HL-60/S4 (cell line): Measurements from ENCODE around the gene PLCB4.

Experiments used
- in situ Hi-C: fragments of 300-500 bp; cut with MboI; formaldehyde crosslinking; loops from 2 replicates; pipeline ENCODE4 v1.14.3; 2022; ENCODE audit warnings: low sequenced_read_pairs

The PLCB4 gene

GRCh38 chr20:9166153-9166780 lies 97.4 kb downstream of the PLCB4 start:
- in situ Hi-C loops: no loop called here

GRCh38 chr20:9169409-9169808 lies 100.5 kb downstream of the PLCB4 start:
- in situ Hi-C loops: no loop called here

- in situ Hi-C loops: no loop called here
Observed at GRCh38 chr20:9172851-9173250, 104.0 kb downstream of the PLCB4 start.

DNA sequence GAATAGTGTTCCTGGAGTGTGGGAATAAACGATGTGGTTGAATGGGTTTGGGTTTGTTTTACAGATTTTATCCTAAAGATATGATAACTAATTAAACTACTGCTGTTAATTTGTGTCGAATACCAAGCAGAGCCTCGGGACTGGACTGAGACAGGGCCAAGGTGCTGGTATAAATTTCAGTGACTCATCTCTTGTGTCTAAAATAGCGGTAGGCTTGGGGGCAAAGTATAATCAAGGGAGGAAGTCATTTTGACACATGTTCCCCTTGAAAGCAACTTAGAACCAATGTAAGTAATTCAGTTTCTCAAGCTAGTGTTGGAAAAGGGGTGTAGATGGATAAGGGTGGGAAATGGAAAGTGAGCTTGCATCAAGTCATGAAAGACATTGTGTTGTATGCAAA lies 108.4 kb downstream of the PLCB4 start:
- in situ Hi-C loops: no loop called here

DNA sequence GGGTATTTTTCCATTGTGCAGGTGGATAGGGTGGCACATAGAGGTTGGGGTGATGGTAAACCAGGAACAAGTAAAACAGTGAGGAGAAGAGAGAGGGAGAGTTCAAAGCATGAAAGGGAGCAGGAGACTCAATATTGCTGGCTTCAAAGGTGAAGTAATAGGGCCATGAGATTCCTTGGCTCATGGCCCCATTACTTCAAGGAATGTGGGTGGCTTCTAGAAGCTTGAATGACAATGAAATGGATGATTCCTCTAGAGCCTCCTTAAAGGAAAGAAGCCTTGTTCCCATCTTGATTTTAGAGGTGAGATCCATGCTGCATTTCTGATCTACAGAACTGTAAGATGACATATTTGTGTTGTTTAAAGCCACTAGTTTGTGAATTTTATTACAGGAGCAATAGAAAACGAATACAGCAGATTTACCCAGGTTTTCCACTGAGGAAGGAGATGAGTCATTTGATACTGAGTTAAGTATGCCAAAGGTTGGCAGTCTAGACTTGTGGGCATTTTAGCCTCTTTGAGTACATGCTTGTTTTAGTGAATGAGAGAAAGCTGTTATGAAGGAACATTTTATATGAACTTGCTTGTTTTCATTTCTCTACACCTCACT lies 110.4 kb downstream of the PLCB4 start:
- in situ Hi-C loops: no loop called here

DNA sequence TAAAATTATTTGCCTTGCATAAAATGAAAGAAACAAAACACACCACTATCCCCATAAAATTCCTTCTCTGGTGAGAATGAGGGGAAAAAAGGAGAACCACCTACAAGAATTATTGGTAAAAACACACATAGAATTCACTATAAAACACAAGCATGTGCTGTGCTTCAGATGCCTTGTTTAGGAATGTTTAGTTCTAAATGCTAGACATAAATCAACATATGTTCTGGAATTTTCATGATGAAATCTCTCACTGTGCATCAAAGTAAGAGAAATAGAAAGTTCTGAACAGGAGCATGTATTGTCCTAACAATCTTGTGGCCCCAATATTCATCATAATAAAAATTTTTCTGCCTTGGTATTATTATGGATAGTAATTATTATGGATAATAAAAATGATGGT lies 111.0 kb downstream of the PLCB4 start:
- in situ Hi-C loops: no loop called here

- in situ Hi-C loops: no loop called here
Observed at GRCh38 chr20:9180481-9181257, 111.8 kb downstream of the PLCB4 start.

- in situ Hi-C loops: no loop called here
Observed at GRCh38 chr20:9185511-9185910, 116.6 kb downstream of the PLCB4 start.

- in situ Hi-C loops: no loop called here
Observed at GRCh38 chr20:9186396-9186795, 117.5 kb downstream of the PLCB4 start.

DNA sequence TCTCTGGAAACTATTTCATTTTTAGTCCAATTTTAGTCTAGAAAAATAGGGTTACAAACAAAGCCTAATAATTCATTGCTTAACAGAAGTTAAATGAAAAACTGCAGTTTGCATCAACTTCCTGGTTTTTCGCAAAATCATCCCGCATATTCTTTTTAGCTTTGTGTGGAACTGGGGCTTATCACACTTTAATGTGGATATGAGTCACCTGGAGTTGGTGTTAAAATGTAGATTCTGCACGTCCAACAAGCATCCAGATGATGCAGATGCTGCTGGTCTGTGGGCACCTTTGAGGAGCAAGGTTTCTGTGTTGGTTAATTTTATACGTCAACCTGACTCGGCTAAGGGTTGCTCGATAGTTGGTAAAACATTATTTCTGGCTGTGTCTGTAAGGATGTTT lies 126.1 kb downstream of the PLCB4 start:
- in situ Hi-C loops: no loop called here

DNA sequence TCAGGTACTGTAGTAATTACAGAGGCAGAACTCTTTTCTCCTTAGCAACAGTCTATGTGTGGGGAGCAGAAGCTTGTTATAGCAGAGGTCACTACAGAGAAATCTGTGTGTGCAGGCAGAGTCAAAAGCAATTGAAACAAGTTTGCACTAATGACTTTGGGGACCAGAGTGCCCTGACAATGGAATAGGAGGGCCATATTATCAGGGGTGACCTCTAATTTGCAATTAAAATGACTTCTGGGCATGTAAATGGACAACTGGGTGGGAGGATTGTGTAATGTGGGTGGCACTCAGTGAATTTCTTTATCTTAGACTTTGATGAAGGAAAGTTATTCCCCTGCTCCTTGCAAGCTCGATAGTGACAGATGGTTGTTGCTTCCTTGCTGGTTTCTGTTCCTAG lies 127.2 kb downstream of the PLCB4 start:
- in situ Hi-C loops: no loop called here

DNA sequence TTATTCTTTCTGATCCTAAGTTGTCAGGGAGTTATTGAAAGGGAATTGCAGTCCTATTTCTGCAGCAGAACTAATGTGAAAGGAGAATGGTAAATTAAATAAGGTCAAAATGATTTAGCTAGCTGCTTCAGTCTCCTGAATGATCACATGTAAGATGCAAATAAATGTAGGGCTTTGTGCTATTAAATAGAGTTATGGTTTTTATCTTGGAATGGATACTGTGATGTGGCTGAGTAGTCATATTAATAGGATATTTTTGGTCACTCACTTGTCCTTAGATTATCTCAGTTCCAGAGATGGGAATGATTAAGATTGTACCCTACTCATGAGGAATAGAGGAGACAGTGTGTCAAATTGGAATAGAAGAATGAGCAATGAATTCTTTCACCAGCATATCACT lies 129.6 kb downstream of the PLCB4 start:
- in situ Hi-C loops: no loop called here

GRCh38 chr20:9200196-9200595 lies 131.3 kb downstream of the PLCB4 start:
- in situ Hi-C loops: no loop called here

GRCh38 chr20:9200620-9201019 lies 131.7 kb downstream of the PLCB4 start:
- in situ Hi-C loops: no loop called here

DNA sequence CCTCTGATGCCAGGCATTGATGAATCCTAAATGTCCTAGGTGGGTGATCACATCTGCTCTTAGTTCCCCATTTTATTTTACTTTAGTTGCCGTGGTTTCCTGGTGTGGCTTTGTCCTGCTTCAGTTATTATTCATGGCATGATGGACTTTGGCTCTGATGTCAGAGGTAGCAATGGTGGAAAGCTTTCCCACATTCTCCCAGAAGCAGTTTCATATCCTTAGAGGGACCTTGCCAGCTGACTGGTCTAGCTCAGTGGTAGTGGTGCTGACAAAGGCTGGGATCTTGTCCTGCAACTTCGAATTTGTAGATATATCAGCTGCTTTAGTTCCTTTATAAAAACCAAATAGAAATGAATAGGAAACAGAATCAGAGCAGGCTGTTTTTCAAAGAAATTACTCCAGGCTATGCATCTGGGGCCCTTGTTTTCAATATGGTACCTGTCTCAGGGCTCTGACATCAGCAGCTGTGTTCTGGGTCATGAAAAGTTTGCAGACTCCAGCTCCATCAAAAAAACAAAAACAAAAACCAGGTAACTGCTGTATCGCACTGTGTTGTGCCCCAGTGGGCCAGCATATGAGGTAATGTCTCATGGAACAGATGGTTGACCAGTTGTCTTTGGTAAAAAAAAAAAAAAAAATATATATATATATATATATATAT lies 133.7 kb downstream of the PLCB4 start:
- in situ Hi-C loops: no loop called here

- in situ Hi-C loops: no loop called here
Observed at GRCh38 chr20:9203081-9203447, 134.2 kb downstream of the PLCB4 start.

DNA sequence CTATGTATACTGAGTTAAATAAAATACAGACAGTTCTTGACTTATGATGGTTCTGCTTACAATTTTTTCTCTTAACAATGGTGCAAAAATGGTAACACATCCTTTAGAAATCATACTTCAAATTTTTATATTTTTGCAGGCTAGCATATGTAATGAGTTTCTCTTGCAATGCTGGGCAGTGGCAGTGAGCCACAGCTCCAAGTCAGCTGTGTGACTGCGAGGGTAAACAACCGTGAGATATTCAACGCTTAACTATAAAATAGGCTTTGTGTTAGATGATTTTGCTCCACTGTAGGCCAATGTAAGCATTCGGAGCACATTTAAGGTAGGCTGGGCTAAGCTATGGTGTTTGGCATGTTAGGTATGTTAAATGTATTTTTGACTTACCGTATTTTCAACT lies 136.1 kb downstream of the PLCB4 start:
- in situ Hi-C loops: no loop called here

GRCh38 chr20:9206486-9206885 lies 137.6 kb downstream of the PLCB4 start:
- in situ Hi-C loops: no loop called here

DNA sequence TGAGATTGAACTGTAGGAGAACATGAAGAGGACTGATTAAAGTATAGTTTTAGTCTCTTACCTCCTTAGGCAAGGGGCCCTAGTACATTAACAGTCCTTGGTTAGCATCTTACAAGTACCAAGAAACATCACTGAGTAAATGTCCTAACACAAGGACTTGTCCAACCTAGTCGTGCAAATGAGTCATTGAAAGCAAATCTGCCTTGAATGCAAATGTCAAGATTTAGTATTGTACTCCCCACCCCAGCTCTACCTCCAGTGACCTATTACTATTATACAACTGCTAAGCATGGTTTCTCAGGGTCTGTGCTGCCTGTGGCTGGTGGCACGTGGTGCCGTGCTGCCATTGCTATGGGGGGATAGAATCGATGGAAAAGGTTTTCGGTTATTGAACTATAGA lies 138.4 kb downstream of the PLCB4 start:
- in situ Hi-C loops: no loop called here

DNA sequence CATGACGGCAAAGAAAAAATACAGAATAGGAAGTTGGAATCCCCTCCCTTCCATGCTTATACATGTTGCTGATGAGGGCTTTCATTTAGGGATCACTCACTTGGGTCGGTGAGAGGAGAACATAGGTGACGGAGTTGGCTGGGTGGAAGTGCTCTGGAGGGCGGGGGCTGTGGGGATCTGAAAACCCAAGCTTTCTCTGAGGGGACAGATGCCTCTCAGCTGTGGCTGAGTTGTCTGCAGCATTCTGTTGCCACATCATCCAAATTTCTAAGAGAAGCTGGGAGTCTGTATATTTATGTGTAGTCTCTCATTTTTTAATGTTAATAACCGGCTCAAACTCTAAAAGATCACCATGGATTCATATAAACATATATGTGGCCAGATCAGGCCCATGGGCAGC lies 141.5 kb downstream of the PLCB4 start:
- in situ Hi-C loops: no loop called here

DNA sequence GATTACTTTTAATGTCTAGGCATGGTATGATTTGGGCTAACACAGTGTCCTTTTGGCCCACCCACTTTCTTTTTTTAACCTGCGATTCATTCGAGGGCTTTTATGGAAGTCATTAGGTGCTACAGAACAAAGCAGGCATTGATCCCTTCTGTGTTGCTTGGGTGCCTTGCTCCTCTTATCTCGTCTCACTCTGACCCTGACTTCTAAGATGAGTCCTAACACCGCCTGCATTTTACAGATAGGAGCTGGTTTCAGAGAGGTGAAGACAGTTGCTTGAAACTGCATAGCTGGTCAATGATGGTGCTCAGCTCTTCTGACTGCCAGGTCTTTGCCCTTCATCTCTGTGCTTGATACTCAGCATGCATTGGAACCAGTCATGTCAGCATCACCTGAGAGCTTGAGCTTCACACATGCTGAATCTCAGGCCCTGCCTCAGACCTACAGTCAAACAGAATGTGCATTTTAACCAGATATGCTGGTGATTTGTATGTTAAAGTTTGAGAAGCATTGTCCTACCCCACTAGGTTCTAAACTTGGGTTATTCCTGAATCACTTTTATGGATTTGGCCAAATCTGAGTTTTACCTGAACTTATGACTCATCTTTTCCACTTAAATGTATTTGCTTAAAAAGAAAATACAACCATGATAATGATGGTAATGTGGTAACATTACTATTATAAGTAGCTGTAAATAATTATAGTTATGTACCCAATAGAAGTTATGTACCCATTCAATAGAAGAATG lies 142.3 kb downstream of the PLCB4 start:
- in situ Hi-C loops: no loop called here
